GM08714 (cell line): ENCODE results near the gene ZNF511.

Experiments
- H3K4me3 ChIP-seq: fragments of 200-500 bp; sonication (Bioruptor generic); 2 replicates; pipeline ENCODE4 v1.5.1; 2014; ENCODE audit warnings: mild to moderate bottlenecking, low read length, inconsistent platforms
- ZNF274 ChIP-seq: IDR thresholded peaks from 2 replicates; pipeline ENCODE4 v1.6.1; 2012; ENCODE audit warnings: mild to moderate bottlenecking, low read depth, low read length

The ZNF511 gene

GRCh38 chr10:133351408-133352318, 42.9 kb downstream of the ZNF511 start:
- H3K4me3 ChIP-seq = no peak overlapping the region
- TF ChIP-seq ZNF274 = no peak

- no peak for TF ChIP-seq ZNF274
- H3K4me3 ChIP-seq = no peak overlapping the region
Observed at GRCh38 chr10:133353202-133353959, 44.7 kb downstream of the ZNF511 start.

- no peak overlapping the region for H3K4me3 ChIP-seq
- TF ChIP-seq ZNF274 = no peak
Observed at GRCh38 chr10:133353988-133354605, 45.4 kb downstream of the ZNF511 start.

DNA sequence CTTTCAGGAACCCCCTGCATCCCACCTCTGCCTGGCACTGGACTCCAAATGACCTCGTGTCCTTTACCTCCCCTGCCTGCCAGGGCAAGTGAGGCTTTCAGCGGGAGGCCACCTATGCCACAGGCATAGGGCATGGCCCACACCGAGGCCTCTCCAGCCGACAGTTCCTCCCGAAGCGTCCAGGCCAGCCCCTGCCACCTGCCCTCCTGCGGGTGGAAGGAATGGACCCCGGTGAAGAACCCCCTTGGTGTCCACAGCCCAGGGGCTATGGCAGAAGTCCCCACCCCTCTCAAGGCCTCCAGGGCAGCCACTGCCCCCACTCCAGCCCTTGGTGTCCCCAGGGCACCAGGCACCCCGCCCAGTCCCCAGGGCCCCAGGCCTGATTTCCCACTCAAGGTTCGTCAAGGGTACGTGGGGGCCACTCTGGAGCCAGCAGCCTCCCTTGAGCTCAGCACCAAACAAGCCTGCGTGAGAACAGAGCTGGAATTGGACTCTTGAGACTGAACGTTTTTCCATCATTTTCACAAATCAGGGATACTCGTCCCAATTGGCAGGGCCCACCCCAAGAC, 46.0 kb downstream of the ZNF511 start:
- TF ChIP-seq ZNF274 = no peak
- H3K4me3 ChIP-seq = no peak overlapping the region

DNA sequence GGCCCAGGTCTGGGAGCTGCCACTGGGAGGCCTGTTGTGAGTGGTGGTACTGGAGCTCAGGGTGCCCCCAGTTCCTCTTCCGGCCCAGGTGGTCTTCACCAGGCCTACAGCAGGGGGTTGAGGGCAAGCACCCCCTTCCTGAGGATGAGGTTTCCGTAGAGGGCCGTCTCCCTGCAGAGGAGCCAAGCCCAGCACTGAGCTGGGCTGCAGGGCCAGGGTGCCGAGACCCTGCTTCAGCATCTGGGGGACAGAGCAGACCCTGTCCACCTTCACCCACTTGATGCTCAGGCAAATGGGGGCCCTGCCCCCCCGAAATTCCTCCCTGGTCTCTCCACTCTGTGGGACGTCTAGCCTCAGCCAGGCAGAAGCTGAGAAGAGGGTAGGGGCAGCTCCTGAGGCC, 46.6 kb downstream of the ZNF511 start:
- TF ChIP-seq ZNF274 = no peak
- H3K4me3 ChIP-seq = no peak overlapping the region

DNA sequence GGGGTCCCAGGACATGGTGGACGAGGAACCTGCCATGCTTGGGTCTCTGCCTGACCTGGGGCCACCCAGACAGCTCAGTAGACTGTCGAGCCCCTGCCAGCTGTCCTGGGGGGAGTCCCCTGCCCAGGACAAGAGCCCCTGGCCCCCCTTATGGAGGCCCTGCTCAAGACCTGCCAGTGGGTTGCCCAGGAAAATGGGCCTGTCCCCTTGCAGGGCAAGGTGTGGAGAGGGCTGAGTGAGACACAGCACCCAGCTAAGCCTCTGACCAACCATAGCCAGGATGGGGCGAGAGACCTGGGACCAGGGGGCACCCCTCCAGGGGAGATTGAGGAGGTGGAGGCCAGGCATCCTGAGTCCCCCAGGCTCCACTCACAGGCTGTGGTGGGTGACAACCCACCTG, 47.3 kb downstream of the ZNF511 start:
- no peak for TF ChIP-seq ZNF274
- H3K4me3 ChIP-seq = no peak overlapping the region

GRCh38 chr10:133356549-133357284, 48.0 kb downstream of the ZNF511 start:
- peak overlapping the region; percentile 62; the same call in 1 of the 2 replicates for H3K4me3 ChIP-seq
- TF ChIP-seq ZNF274 = no peak

- peak within 1 kb of the TSS; percentile 62; the same call in 1 of the 2 replicates for H3K4me3 ChIP-seq
- no peak for TF ChIP-seq ZNF274
Observed at GRCh38 chr10:133357285-133358161, 48.8 kb downstream of the ZNF511 start, which contains the start of gene FUOM. Gene FUOM, minus strand, starts transcription at chr10:133358019. Its CDS starts 12 bp downstream, at chr10:133358007.

DNA sequence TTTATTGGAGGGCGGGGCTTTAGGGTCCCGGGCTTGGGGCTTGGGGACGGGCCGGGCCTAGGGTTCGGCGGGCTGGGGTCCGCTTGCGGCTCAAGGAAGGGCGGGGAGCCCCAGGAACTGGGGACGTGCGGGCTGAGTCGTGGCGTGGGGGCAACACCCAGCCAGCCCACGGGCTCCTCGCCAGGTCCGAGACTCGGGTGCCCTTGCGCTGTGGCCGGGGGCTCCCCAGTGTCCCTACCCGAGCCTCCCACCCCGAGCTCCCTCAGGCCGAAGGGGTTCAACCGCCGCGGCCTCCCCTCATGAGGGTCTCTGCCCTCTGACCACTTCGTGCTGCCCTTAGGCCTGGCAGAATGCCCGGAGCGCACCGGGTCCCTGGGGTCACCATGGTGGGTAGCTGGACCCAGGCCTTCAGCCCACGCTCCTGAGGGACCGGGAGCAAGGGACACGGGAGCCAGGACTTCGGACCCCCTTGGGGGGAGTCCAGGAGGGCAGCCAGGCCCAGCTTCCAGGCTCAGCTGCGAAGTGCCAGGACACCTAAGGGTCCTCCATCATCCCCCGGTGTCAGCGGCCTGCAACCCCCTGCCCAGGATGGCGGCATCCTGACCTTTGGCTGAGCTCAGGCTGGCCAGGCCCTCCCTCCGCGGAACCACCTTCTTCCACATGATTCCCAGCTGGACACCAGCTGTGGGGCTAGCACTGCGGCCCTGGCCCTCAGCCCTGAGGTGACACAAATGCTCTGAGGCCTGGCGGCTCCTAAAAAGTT, 49.6 kb downstream of the ZNF511 start:
- no peak for TF ChIP-seq ZNF274
- no peak overlapping the region for H3K4me3 ChIP-seq

GRCh38 chr10:133358925-133359310, 50.2 kb downstream of the ZNF511 start:
- H3K4me3 ChIP-seq = no peak overlapping the region
- no peak for TF ChIP-seq ZNF274

DNA sequence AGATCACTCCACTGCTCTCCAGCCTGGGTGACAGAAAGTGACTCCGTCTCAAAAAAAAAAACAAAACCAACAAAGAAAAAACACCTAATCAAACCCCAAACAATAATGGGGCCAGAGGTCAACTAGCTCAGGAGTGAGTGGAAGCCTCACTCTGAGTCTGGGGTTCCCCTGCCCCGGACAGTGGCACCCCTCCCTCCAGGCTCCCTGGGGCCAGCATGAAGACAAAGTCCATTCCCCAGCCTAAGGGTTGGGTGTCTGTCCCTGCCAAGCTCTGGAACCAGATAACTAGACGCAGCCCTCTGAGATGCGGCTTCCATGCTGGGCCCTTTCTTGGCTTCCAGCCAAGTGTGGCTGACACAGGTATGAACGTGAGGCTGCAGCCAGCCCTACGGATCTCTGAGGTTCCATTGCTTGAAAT, 50.8 kb downstream of the ZNF511 start:
- TF ChIP-seq ZNF274 = no peak
- no peak overlapping the region for H3K4me3 ChIP-seq
